Stimulated activated CD4-positive, alpha-beta T cell treated with anti-CD3 and anti-CD28 coated beads, Interleukin-2, amount 100 ng/mL, for 24 hours (primary cell): Measurements from ENCODE around the gene CXCL9.
"Not testable (repeated sequence)": the region's sequence is repeated elsewhere in the genome, so short reads cannot be mapped to it uniquely, and the experiment has no call there.

Experiments
- DNase-seq, 2 donors: peaks; one replicate each; pipeline ENCODE4 v3.0.0-alpha.2; 2020

The CXCL9 gene

GRCh38 chr4:76007089-76007862, at the start of gene CXCL9:
CXCL9 (minus strand) TSS chr4:76007509; CDS start chr4:76007449, 60 bp downstream.
- no peak for DNase-seq

GRCh38 chr4:76055421-76055820, 48.1 kb upstream of the CXCL9 start:
- DNase-seq: no peak

GRCh38 chr4:76055016-76055415, 47.7 kb upstream of the CXCL9 start:
- peak in 1 of 2 donors; percentile 14 for DNase-seq

- no peak for DNase-seq
Observed at GRCh38 chr4:76053730-76054129, 46.4 kb upstream of the CXCL9 start.

GRCh38 chr4:76050560-76051050, 43.3 kb upstream of the CXCL9 start:
- DNase-seq: not testable (repeated sequence)

GRCh38 chr4:76049860-76050416, 42.6 kb upstream of the CXCL9 start:
- DNase-seq: not testable (repeated sequence)

- DNase-seq: not testable (repeated sequence)
Observed at GRCh38 chr4:76044686-76045085, 37.4 kb upstream of the CXCL9 start.

- not testable (repeated sequence) for DNase-seq
Observed at GRCh38 chr4:76043306-76043705, 36.0 kb upstream of the CXCL9 start.

- DNase-seq: not testable (repeated sequence)
Observed at GRCh38 chr4:76042241-76042998, 35.1 kb upstream of the CXCL9 start.

- DNase-seq: no peak
Observed at GRCh38 chr4:76036855-76037254, 29.5 kb upstream of the CXCL9 start.

- no peak for DNase-seq
Observed at GRCh38 chr4:76035799-76036380, 28.6 kb upstream of the CXCL9 start, which contains the start of gene CXCL11. CXCL11 (minus strand) TSS chr4:76036070; CDS start chr4:76035987, 83 bp downstream.

- DNase-seq: no peak
Observed at GRCh38 chr4:76035141-76035540, 27.8 kb upstream of the CXCL9 start.

GRCh38 chr4:76029300-76029699, 22.0 kb upstream of the CXCL9 start:
- DNase-seq: no peak

- no peak for DNase-seq
Observed at GRCh38 chr4:76028350-76028765, 21.0 kb upstream of the CXCL9 start.

GRCh38 chr4:76024065-76024464, 16.8 kb upstream of the CXCL9 start:
- no peak for DNase-seq

- no peak for DNase-seq
Observed at GRCh38 chr4:76023389-76023788, 16.1 kb upstream of the CXCL9 start, which contains the start of gene CXCL10. CXCL10 (minus strand) TSS chr4:76023497; CDS start chr4:76023431, 66 bp downstream.

- DNase-seq: no peak
Observed at GRCh38 chr4:76022677-76023076, 15.4 kb upstream of the CXCL9 start.

GRCh38 chr4:76022031-76022430, 14.7 kb upstream of the CXCL9 start:
- no peak for DNase-seq

- DNase-seq: no peak
Observed at GRCh38 chr4:76017056-76017686, 9.9 kb upstream of the CXCL9 start.

GRCh38 chr4:76016393-76016792, 9.1 kb upstream of the CXCL9 start:
- peak in 1 of 2 donors; percentile 29 for DNase-seq

GRCh38 chr4:76013540-76013939, 6.2 kb upstream of the CXCL9 start:
- no peak for DNase-seq

GRCh38 chr4:76012388-76012801, 5.1 kb upstream of the CXCL9 start:
- DNase-seq: no peak
